Activated naive CD8-positive, alpha-beta T cell (primary cell): ENCODE results near the gene TRIP12.
"Not testable (repeated sequence)": the region's sequence is repeated elsewhere in the genome, so short reads cannot be mapped to it uniquely, and the experiment has no call there.

Source experiments
- H3K27ac Mint-ChIP-seq: one replicate; pipeline ENCODE4 v1.8.0; 2021; ENCODE audit warnings: mixed read lengths
- H3K27me3 Mint-ChIP-seq: one replicate; pipeline ENCODE4 v1.8.0; 2021; ENCODE audit warnings: mixed read lengths
- H3K36me3 Mint-ChIP-seq: one replicate; pipeline ENCODE4 v1.8.0; 2021; ENCODE audit warnings: mixed read lengths
- H3K4me1 Mint-ChIP-seq: one replicate; pipeline ENCODE4 v1.8.0; 2021; ENCODE audit warnings: low read depth, mixed read lengths
- H3K4me3 Mint-ChIP-seq: one replicate; pipeline ENCODE4 v1.8.0; 2021; ENCODE audit warnings: mild to moderate bottlenecking, mixed read lengths
- H3K9me3 Mint-ChIP-seq: one replicate; pipeline ENCODE4 v1.8.0; 2021; ENCODE audit warnings: low read depth, mixed read lengths

Gene TRIP12

DNA sequence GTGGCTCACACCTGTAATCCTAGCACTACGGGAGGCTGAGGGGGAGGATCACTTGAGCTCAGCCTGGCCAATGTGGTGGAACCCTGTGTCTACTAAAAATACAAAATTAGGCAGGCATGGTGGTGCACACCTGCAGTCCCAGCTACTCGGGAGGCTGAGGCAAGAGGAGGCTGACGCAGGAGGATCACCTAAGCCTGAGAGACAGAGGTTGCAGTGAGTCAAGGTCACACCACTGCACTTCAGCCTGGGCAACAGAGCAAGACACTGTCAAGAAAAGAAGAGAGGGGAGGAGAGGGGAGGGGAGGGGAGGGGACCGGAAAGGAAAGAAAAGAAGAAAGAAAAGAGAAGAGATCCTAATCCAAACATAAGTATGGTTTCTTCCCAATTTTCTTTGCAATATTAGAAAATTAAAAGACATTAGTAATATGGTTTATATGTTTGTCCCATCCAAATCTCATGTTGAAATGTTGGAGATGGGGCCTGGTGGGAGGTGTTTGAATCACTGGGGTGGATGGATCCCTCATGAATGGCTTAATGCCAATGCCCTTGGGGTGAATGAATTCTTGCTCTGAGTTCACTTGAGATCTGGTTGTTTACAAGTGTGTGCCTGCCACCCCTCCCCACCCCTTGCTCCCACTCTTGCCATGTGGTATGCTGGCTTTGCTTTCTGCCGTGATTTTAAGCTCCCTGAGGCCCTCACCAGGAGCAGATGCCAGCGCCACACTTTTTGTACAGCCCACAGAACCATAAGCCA lies 50.7 kb downstream of the TRIP12 start:
- no peaks in the 10 kb centered on the region for H3K9me3 Mint-ChIP-seq
- H3K27ac Mint-ChIP-seq: no peak overlapping the region
- H3K27me3 Mint-ChIP-seq: no peaks in the 10 kb centered on the region
- H3K4me1 Mint-ChIP-seq: peaks cover 63% of the 10 kb centered on the region
- no peak overlapping the region for H3K4me3 Mint-ChIP-seq
- H3K36me3 Mint-ChIP-seq: peaks cover 19% of the 10 kb centered on the region

DNA sequence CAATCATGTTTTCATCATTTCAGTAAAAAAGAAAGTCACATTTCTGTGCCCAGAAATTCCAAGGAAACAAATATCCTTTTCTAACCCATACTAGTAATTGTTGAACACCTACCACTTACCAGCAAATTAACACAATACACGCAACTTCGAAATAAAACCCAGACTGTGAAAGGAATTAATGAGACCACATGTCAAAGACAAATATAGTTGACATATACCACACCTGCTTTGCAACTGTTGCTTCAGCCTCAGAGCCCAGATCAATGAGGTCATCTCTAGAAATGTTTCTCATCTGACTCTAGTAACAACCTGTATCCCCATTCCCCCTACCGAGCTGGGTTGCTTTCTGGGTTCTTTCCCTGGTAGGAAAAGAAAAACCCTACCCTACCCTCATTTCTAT lies 52.6 kb downstream of the TRIP12 start:
- Mint-ChIP-seq H3K36me3 (peaks cover 17% of the 10 kb centered on the region), H3K4me1 (peaks cover 64% of the 10 kb centered on the region)

DNA sequence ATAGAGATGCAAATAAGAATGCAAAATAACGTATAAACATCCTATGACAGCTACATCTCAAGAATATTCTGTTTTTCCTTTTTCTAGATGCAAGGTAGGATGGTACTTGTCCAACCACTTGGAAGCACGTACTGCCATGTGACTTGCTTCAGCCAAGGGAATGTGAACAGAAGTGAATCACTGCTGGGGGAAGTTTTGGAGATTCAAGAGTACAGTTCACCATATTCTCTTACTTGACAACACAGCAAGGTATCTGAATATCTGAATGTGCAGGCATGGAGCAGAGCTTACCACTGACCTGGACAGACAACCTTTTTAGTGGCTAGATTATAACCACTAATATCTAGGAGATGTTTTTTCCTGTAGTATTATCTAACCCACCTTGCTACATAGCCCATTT lies 53.0 kb downstream of the TRIP12 start:
- no peaks in the 10 kb centered on the region for H3K9me3 Mint-ChIP-seq
- H3K27ac Mint-ChIP-seq: no peak overlapping the region
- H3K36me3 Mint-ChIP-seq: peaks cover 17% of the 10 kb centered on the region
- peaks cover 62% of the 10 kb centered on the region for H3K4me1 Mint-ChIP-seq
- no peaks in the 10 kb centered on the region for H3K27me3 Mint-ChIP-seq
- no peak overlapping the region for H3K4me3 Mint-ChIP-seq

More for the DNA sequence above, 52.6 kb downstream of the TRIP12 start:
- Mint-ChIP-seq H3K27me3 (no peaks in the 10 kb centered on the region), H3K9me3 (no peaks in the 10 kb centered on the region), H3K4me3 (no peak overlapping the region), H3K27ac (no peak overlapping the region)

DNA sequence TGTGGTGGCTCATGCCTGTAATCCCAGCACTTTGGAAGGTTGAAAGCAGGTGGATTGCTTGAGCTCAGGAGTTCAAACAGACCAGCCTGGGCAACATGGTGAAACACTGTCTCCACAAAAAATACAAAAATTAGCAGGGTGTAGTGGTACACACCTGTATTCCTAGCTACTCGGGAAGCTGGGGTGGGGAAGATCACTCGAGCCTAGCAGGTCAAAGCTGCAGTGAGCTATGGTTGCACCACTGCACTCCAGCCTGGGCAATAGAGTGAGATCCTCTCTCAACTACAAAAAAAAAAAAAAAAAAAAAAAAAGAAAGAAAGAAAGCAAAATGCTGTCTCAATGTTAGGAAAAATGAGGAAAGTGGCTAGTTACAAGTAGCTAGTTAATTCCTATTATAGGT lies 56.8 kb downstream of the TRIP12 start:
- peak overlapping the region; percentile 34 for H3K27ac Mint-ChIP-seq
- H3K4me1 Mint-ChIP-seq: peaks cover 65% of the 10 kb centered on the region
- H3K4me3 Mint-ChIP-seq: no peak overlapping the region
- H3K36me3 Mint-ChIP-seq: peaks cover 3% of the 10 kb centered on the region
- no peaks in the 10 kb centered on the region for H3K9me3 Mint-ChIP-seq
- H3K27me3 Mint-ChIP-seq: no peaks in the 10 kb centered on the region

DNA sequence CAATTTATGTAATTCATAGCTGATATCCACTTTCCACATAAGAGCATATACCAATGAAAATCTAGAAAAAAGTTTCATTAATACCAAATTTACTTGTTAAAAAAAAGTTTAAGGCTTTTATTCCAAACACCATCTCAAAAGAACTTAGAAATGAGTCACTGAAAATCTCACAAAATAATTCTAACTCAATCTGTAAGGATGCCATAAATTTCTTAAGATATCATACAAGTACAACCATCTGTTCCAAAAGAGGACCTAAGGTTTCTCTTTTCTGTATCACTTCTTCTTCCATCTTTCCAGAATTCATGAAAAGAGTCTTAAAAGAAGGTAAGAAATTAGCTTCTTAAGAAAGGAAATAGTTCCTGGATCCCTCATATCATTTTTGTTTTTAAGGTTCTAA lies 60.4 kb downstream of the TRIP12 start:
- Mint-ChIP-seq H3K27ac (no peak overlapping the region), H3K27me3 (no peaks in the 10 kb centered on the region), H3K4me3 (no peak overlapping the region), H3K9me3 (no peaks in the 10 kb centered on the region), H3K36me3 (peaks cover 9% of the 10 kb centered on the region), H3K4me1 (peaks cover 56% of the 10 kb centered on the region)

DNA sequence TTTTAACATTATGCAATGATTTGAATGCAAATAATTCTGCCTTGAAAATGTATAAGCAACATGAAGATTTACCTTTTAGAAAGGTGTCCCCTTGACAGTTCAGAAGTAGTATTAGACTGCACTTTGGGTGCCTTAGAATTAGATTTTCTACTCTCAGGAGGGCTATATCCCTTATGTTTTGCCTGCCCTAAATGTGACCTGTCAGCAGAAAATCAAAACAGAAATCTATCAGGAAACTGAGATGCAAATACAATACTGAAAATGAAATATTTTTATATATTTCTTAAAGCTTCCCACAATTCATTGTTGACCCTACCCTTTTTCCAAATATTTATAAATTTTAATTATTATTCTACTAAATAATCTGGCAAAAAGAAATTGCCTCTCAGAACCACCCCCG lies 61.5 kb downstream of the TRIP12 start:
- Mint-ChIP-seq H3K27me3 (no peaks in the 10 kb centered on the region), H3K36me3 (peaks cover 13% of the 10 kb centered on the region), H3K4me3 (no peak overlapping the region), H3K9me3 (no peaks in the 10 kb centered on the region), H3K4me1 (peaks cover 54% of the 10 kb centered on the region), H3K27ac (no peak overlapping the region)

DNA sequence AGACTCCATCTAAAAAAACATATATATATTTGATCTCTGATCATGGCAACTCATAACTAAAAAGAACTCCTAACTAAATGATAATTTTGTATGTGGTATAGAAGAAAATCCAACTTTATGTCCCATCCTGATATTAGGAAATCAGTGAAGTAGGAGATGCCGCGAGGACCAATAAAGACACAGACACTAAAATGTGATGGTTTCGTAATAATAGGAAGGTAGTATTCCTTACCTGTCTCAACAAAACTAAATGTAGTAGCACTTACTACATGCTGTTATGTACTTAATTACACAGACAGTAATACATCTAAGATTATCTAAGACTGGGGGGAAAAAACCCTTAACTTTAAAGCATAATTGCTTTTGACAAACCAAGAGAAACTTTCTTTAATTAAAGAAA lies 63.5 kb downstream of the TRIP12 start:
- Mint-ChIP-seq H3K4me1 (peaks cover 55% of the 10 kb centered on the region), H3K9me3 (no peaks in the 10 kb centered on the region), H3K27ac (peak overlapping the region; percentile 41), H3K27me3 (no peaks in the 10 kb centered on the region), H3K4me3 (no peak overlapping the region), H3K36me3 (peaks cover 21% of the 10 kb centered on the region)

DNA sequence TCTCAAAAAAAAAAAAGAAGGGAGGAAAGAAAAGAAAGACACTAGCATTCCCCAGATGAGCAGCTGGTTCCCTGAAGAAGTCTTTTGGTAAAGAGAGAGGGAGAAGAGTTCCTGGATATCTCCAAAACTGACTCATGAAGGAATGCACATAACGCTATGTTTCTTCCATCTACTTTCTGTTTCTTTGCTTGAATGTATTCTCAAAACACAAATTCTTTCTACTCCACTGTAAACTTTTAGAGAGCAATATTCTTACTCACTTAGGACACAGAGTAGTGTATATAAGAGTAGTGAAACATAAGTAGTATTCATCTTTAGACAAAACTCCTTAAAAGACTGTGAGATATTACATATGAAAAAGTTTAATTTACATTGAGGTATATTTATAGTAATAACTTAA lies 64.2 kb downstream of the TRIP12 start:
- Mint-ChIP-seq H3K4me3 (no peak overlapping the region), H3K4me1 (peaks cover 59% of the 10 kb centered on the region), H3K36me3 (peaks cover 21% of the 10 kb centered on the region), H3K27me3 (no peaks in the 10 kb centered on the region), H3K27ac (peak overlapping the region; percentile 19), H3K9me3 (no peaks in the 10 kb centered on the region)

DNA sequence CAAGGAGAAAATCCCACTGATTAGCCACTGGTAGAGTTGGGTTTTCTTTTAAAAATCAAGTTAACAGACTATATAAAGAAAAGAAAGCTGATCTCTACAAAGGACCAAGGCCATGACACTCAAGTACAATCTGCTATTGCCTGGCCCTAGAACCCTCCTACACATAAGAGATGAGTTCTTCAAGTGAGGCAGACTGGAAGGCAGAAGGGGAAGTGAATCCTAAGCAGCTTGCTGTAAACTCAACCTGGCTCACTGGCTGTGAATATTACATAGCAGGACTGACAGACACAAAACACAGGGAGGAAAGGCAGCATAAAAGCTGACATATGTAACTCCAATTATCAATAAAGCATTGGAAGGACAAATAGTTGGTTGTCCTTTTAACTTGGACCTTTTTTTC lies 65.4 kb downstream of the TRIP12 start:
- Mint-ChIP-seq H3K4me1 (peaks cover 63% of the 10 kb centered on the region), H3K9me3 (no peaks in the 10 kb centered on the region), H3K36me3 (peaks cover 27% of the 10 kb centered on the region), H3K27me3 (no peaks in the 10 kb centered on the region), H3K4me3 (no peak overlapping the region), H3K27ac (peak overlapping the region; percentile 17)

DNA sequence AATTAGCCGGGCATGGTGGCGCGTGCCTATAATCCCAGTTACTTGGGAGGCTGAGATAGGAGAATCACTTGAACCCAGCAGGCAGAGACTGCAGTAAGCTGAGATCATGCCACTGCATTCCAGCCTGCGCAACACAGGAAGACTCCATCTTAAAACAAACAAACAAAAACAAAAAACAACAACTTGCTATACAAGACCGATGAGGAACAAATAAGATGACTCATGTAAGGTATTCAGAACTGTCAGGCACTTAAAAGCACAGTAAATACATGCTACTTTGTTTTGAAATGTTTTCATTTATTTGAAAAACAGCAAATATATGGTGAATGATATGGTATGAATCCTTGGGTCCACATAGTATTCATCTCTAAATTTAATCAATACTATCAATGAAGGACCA lies 66.7 kb downstream of the TRIP12 start:
- Mint-ChIP-seq H3K4me3 (no peak overlapping the region), H3K27me3 (no peaks in the 10 kb centered on the region), H3K4me1 (peaks cover 59% of the 10 kb centered on the region), H3K27ac (peak overlapping the region; percentile 78), H3K36me3 (peaks cover 27% of the 10 kb centered on the region), H3K9me3 (no peaks in the 10 kb centered on the region)

DNA sequence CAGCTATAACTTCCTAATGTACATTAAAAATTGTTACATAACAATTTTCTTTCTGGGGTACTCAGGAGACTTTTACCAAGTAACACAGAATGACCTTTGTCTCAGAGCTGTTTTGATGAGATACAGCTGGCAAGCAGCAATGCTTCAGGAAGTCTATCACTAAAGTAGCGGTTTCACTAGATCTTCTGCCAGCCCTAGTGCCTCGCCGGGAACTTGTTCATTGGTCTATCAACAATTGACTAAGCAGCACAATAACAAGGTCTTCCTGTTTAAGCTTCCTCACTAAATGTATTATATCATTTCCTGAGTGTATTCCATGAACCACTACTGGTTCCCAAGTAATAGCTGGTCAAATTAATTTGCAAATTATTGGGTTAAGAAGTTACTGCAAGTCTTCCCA lies 69.2 kb downstream of the TRIP12 start:
- H3K36me3 Mint-ChIP-seq: peaks cover 25% of the 10 kb centered on the region
- peak overlapping the region; percentile 42 for H3K4me3 Mint-ChIP-seq
- H3K27ac Mint-ChIP-seq: peak overlapping the region; percentile 66
- H3K4me1 Mint-ChIP-seq: peaks cover 68% of the 10 kb centered on the region
- no peaks in the 10 kb centered on the region for H3K9me3 Mint-ChIP-seq
- H3K27me3 Mint-ChIP-seq: no peaks in the 10 kb centered on the region

DNA sequence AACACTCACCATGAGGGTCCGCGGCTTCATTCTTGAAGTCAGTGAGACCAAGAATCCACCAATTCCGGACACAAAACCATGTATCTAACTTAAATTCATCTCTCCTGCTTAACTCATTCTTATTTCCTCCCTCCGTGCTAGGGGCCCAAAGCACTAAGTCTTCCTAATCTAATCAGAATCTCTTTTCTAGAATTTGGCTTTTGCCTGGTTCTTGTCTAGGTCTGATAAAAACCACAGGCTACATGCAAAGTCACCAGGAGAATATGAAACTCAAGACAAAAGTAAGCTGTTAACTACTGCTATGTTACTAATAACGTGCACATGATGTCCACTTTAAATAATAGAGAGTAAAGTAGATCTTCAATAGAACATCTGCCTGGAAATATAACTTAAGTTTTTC lies 69.9 kb downstream of the TRIP12 start:
- Mint-ChIP-seq H3K4me1 (peaks cover 68% of the 10 kb centered on the region), H3K27ac (peak overlapping the region; percentile 83), H3K27me3 (no peaks in the 10 kb centered on the region), H3K4me3 (peak overlapping the region; percentile 59), H3K9me3 (no peaks in the 10 kb centered on the region), H3K36me3 (peaks cover 29% of the 10 kb centered on the region)

DNA sequence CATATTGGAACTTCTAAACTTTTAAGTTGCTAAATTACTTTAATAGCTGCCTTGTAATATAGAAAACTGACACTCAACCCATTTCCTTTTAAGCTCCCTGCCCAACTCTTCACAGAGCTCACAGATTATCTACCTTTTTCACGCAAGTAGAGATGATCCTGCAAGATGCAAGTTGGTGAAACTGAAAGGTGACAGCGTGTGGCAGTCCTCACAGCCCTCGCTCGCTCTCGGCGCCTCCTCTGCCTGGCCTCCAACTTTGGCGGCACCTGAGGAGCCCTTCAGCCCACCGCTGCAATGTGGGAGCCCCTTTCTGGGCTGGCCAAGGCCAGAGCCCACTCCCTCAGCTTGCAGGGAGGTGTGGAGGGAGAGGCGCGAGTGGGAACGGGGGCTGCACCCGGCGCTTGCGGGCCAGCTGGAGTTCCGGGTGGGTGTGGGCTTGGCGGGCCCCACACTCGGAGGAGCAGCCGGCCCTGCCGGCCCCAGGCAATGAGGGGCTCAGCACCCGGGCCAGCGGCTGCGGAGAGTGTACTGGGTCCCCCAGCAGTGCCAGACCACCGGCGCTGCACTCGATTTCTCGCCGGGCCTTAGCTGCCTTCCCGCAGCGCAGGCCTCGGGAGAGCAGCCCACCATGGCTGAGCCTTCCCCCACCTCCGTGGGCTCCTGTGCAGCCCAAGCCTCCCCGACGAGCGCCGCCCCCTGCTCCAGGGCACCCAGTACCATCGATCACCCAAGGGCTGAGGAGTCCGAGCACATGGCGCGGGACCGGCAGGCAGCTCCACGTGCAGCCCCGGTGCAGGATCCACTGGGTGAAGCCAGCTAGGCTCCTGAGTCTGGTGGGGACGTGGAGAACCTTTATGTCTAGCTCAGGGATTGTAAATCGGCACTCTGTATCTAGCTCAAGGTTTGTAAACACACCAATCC lies 71.2 kb downstream of the TRIP12 start:
- not testable (repeated sequence) for H3K27me3 Mint-ChIP-seq, H3K4me3 Mint-ChIP-seq, H3K9me3 Mint-ChIP-seq
- H3K36me3 Mint-ChIP-seq: peaks cover 26% of the 10 kb centered on the region
- H3K4me1 Mint-ChIP-seq: peaks cover 68% of the 10 kb centered on the region
- peak overlapping the region; percentile 28 for H3K27ac Mint-ChIP-seq

DNA sequence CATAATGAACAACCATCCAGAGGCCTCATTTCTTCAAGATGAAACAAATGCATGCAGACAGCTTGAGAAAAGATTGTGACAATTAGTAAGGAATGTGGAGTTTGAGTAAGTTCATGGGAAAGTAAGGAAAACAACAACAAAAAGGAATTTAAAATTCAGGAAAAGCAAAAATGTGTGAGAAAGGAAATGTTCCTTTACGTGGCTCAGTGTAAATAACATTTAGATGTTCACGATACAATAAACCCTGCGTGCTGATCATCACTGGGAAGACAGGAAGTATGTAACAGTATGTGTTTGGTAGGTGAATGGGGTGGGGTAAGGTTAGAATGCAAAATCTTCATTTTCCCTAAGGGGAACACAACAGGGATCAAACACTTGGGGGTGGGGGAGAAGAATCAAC lies 72.7 kb downstream of the TRIP12 start:
- Mint-ChIP-seq H3K27ac (peak overlapping the region; percentile 28), H3K4me1 (peaks cover 73% of the 10 kb centered on the region), H3K4me3 (peak overlapping the region; percentile 41), H3K27me3 (no peaks in the 10 kb centered on the region), H3K9me3 (no peaks in the 10 kb centered on the region), H3K36me3 (peaks cover 18% of the 10 kb centered on the region)

DNA sequence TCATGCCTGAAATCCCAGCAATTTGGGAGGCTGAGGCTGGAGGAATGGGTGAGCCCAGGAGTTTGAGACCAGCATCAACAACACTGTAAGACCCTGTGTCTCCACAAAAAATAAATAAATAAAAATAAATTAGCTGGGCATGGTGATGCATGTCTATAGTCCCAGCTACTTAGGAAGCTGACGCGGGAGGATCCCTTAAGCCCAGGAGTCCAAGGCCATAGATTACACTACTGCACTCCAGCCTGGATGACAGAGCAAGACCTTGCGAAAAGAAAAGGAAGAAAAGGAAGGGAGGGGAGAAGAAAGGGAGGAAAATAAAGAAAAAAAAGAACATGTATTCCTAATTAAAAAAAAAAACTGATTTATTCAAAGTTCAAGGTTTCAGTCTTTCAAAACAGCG lies 78.2 kb downstream of the TRIP12 start:
- no peak overlapping the region for H3K27ac Mint-ChIP-seq

More for the DNA sequence above, 78.2 kb downstream of the TRIP12 start:
- H3K4me1 Mint-ChIP-seq: peaks cover 57% of the 10 kb centered on the region
- no peaks in the 10 kb centered on the region for H3K9me3 Mint-ChIP-seq
- H3K36me3 Mint-ChIP-seq: peaks cover 14% of the 10 kb centered on the region
- no peaks in the 10 kb centered on the region for H3K27me3 Mint-ChIP-seq
- no peak overlapping the region for H3K4me3 Mint-ChIP-seq
